HepG2 (cell line): ENCODE measurements around the gene FOXK2. TPM values are rescaled to one million over a fixed set of nuclear protein-coding genes. Genes with fewer than 3 reads are reported as not detected.

Experiments used
- CCDC6 ChIP-seq: sonication (generic); formaldehyde crosslinking; IDR thresholded peaks from 2 replicates; pipeline ENCODE4 v1.8.1; 2022; ENCODE audit warnings: mild to moderate bottlenecking, missing genetic modification reagents, moderate library complexity
- DR1 ChIP-seq: sonication (generic); formaldehyde crosslinking; IDR thresholded peaks from 2 replicates; pipeline ENCODE4 v1.8.0; 2021; ENCODE audit warnings: mild to moderate bottlenecking, missing genetic modification reagents, inconsistent platforms
- GABPA ChIP-seq, 2 experiments: IDR thresholded peaks; 2 replicates each; pipeline ENCODE4 v1.6.1; 2011 to 2016; ENCODE audit warnings: low read depth in 2 of 2, low read length in 1 of 2, missing biosample characterization in 1 of 2, missing genetic modification characterization in 1 of 2
- HNRNPLL ChIP-seq: fragments of 200-400 bp; formaldehyde crosslinking; IDR thresholded peaks from 2 replicates; pipeline ENCODE4 v1.6.1; 2017; ENCODE audit warnings: mild to moderate bottlenecking, low read depth, low read length; ENCODE audit not compliant: poor library complexity, severe bottlenecking
- LBX2 ChIP-seq: sonication (generic); formaldehyde crosslinking; IDR thresholded peaks from 2 replicates; pipeline ENCODE4 v1.5.0; 2020; ENCODE audit warnings: missing genetic modification reagents, mild to moderate bottlenecking, borderline replicate concordance
- PBX2 ChIP-seq: IDR thresholded peaks from 2 replicates; pipeline ENCODE4 v1.6.1; 2016; ENCODE audit warnings: control low read depth
- PHF21A ChIP-seq: sonication (generic); formaldehyde crosslinking; IDR thresholded peaks from 2 replicates; pipeline ENCODE4 v1.5.0; 2020; ENCODE audit warnings: mild to moderate bottlenecking, missing genetic modification reagents
- PLSCR1 ChIP-seq: sonication (generic); formaldehyde crosslinking; IDR thresholded peaks from 2 replicates; pipeline ENCODE4 v1.5.0; 2020; ENCODE audit warnings: missing genetic modification reagents, mild to moderate bottlenecking, borderline replicate concordance
- SATB2 ChIP-seq: sonication (generic); formaldehyde crosslinking; IDR thresholded peaks from 2 replicates; pipeline ENCODE4 v1.5.0; 2020; ENCODE audit warnings: missing genetic modification reagents
- SRF ChIP-seq: IDR thresholded peaks from 2 replicates; pipeline ENCODE4 v1.6.1; 2011; ENCODE audit warnings: mild to moderate bottlenecking, low read depth, low read length, moderate library complexity
- THAP11 ChIP-seq: IDR thresholded peaks from 2 replicates; pipeline ENCODE4 v1.6.1; 2016; ENCODE audit warnings: missing biosample characterization, missing genetic modification reagents
- THYN1 ChIP-seq: sonication (generic); formaldehyde crosslinking; IDR thresholded peaks from 2 replicates; pipeline ENCODE4 v1.8.1; 2023; ENCODE audit warnings: low read depth, mild to moderate bottlenecking, moderate library complexity, missing genetic modification reagents, borderline replicate concordance
- ZMYM3 ChIP-seq: sonication (generic); formaldehyde crosslinking; IDR thresholded peaks from 2 replicates; pipeline ENCODE4 v1.5.1; 2020; ENCODE audit warnings: mild to moderate bottlenecking, missing genetic modification reagents
- ZNF225 ChIP-seq: sonication (generic); formaldehyde crosslinking; IDR thresholded peaks from 2 replicates; pipeline ENCODE4 v1.4.0; 2020; ENCODE audit warnings: mild to moderate bottlenecking, missing genetic modification reagents
- ZNF367 ChIP-seq: sonication (generic); formaldehyde crosslinking; IDR thresholded peaks from 2 replicates; pipeline ENCODE4 v1.4.0; 2020; ENCODE audit warnings: missing genetic modification reagents, borderline replicate concordance
- ZNF619 ChIP-seq: sonication (generic); formaldehyde crosslinking; IDR thresholded peaks from 2 replicates; pipeline ENCODE4 v1.4.0; 2020; ENCODE audit warnings: mild to moderate bottlenecking, missing genetic modification reagents
- ZNF720 ChIP-seq: sonication (generic); formaldehyde crosslinking; IDR thresholded peaks from 2 replicates; pipeline ENCODE4 v1.4.0; 2020; ENCODE audit warnings: missing genetic modification reagents
- ZNF766 ChIP-seq: sonication (generic); formaldehyde crosslinking; IDR thresholded peaks from 2 replicates; pipeline ENCODE4 v1.5.0; 2020; ENCODE audit warnings: missing genetic modification reagents, borderline replicate concordance
- ZNF775 ChIP-seq: sonication (generic); formaldehyde crosslinking; IDR thresholded peaks from 2 replicates; pipeline ENCODE4 v1.4.0; 2020; ENCODE audit warnings: missing genetic modification reagents, mild to moderate bottlenecking, moderate library complexity, borderline replicate concordance
- ZNF781 ChIP-seq: sonication (generic); formaldehyde crosslinking; IDR thresholded peaks from 2 replicates; pipeline ENCODE4 v1.5.1; 2020; ENCODE audit warnings: borderline replicate concordance, mild to moderate bottlenecking, missing genetic modification reagents; ENCODE audit errors: not compliant biosample characterization
- ZNF816 ChIP-seq: sonication (generic); formaldehyde crosslinking; IDR thresholded peaks from 2 replicates; pipeline ENCODE4 v1.8.0; 2022; ENCODE audit warnings: missing genetic modification reagents, mild to moderate bottlenecking, borderline replicate concordance
- ZSCAN30 ChIP-seq: sonication (generic); formaldehyde crosslinking; IDR thresholded peaks from 2 replicates; pipeline ENCODE4 v1.5.0; 2020; ENCODE audit warnings: mild to moderate bottlenecking, missing genetic modification reagents
- polyA plus RNA-seq, 8 experiments: library from polyadenylated mRNA; depleted of rRNA in 3 of 8; stranded (reverse) in 7 of 8; unstranded in 1 of 8; fragments of >200 nt; fragmentation: Illumina TruSeq in 4 of 8; extraction: Trizol in 4 of 8; gene quantifications; 2 replicates each; pipeline versions ENCODE4 v1.2.1 to v1.2.3, GENCODE V29; 2011 to 2016; ENCODE audit warnings: low read depth in 4 of 8, missing spikeins in 1 of 8, mixed read lengths in 1 of 8; ENCODE audit not compliant: insufficient read depth in 1 of 8
- total RNA-seq, 5 experiments: library from RNA; depleted of rRNA; stranded (reverse); fragments of >200 nt; fragmentation: Illumina TruSeq; extraction: Trizol; gene quantifications; 2 replicates each; pipeline ENCODE4 v1.2.3, GENCODE V29; 2016; ENCODE audit warnings: low read depth in 1 of 5
- TF ChIP-seq, protein P1 (sequence below): sonication (generic); formaldehyde crosslinking; IDR thresholded peaks from 2 replicates; pipeline ENCODE4 v1.8.0; 2022; ENCODE audit warnings: mild to moderate bottlenecking, missing genetic modification reagents, borderline replicate concordance
- TF ChIP-seq, protein P2 (sequence below): sonication (generic); formaldehyde crosslinking; IDR thresholded peaks from 2 replicates; pipeline ENCODE4 v1.8.0; 2022; ENCODE audit warnings: mild to moderate bottlenecking, missing genetic modification reagents, moderate library complexity

Gene FOXK2
- total and polyA plus RNA-seq, 2 of the 13 experiments (the other 11 are each of a cell fraction or from before 2014, with no cell fraction given), result 67.1 to 67.2 TPM

GRCh38 chr17:82494236-82495055 lies 25.1 kb upstream of the FOXK2 start (continued):
- TF ChIP-seq ZNF775 (CRISPR knock-in tag) (no peak; the same call in 1 of the 2 replicates), PHF21A (CRISPR knock-in tag) (peak; percentile 97), PLSCR1 (CRISPR knock-in tag) (peak; percentile 78; the same call in 1 of the 2 replicates), SRF (peak; percentile 16; the same call in 1 of the 2 replicates), ZNF816 (no peak), ZNF720 (CRISPR knock-in tag) (no peak), GABPA (IDR thresholded peaks at IDR 0.05; ENCODE audit: low read depth, low read length) (no peak), GABPA (CRISPR knock-in tag; IDR thresholded peaks at IDR 0.05; ENCODE audit: low read depth) (peak; percentile 51; the same call in 1 of the 2 replicates), ZNF225 (peak; percentile 68; the same call in 1 of the 2 replicates), ZNF766 (CRISPR knock-in tag) (0 out of 2 replicates have a peak, but pooled peaks have one; percentile 44), DR1 (CRISPR knock-in tag) (peak; percentile 63; the same call in 1 of the 2 replicates), PBX2 (CRISPR knock-in tag) (peak; percentile 10; the same call in 1 of the 2 replicates), THYN1 (CRISPR knock-in tag) (no peak), ZMYM3 (CRISPR knock-in tag) (peak; percentile 96; the same call in 1 of the 2 replicates), ZSCAN30 (no peak), HNRNPLL (peak; percentile 48), ZNF367 (CRISPR knock-in tag) (no peak), ZNF619 (peak; percentile 97), LBX2 (CRISPR knock-in tag) (peak; percentile 72; the same call in 1 of the 2 replicates), THAP11 (CRISPR knock-in tag) (peak; percentile 81), SATB2 (CRISPR knock-in tag) (no peak), ZNF781 (peak; percentile 59), CCDC6 (peak; percentile 87)
- TF ChIP-seq, protein P1, sequence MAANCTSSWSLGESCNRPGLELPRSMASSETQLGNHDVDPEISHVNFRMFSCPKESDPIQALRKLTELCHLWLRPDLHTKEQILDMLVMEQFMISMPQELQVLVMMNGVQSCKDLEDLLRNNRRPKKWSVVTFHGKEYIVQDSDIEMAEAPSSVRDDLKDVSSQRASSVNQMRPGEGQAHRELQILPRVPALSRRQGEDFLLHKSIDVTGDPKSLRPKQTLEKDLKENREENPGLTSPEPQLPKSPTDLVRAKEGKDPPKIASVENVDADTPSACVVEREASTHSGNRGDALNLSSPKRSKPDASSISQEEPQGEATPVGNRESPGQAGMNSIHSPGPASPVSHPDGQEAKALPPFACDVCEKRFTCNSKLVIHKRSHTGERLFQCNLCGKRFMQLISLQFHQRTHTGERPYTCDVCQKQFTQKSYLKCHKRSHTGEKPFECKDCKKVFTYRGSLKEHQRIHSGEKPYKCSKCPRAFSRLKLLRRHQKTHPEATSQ (CRISPR knock-in tag), result peak; percentile 36; the same call in 1 of the 2 replicates
- TF ChIP-seq, protein P2, sequence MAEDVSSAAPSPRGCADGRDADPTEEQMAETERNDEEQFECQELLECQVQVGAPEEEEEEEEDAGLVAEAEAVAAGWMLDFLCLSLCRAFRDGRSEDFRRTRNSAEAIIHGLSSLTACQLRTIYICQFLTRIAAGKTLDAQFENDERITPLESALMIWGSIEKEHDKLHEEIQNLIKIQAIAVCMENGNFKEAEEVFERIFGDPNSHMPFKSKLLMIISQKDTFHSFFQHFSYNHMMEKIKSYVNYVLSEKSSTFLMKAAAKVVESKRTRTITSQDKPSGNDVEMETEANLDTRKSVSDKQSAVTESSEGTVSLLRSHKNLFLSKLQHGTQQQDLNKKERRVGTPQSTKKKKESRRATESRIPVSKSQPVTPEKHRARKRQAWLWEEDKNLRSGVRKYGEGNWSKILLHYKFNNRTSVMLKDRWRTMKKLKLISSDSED, result no peak
